GM12801 (cell line): ENCODE data around the gene NPAS3.

Experiments used
- TF ChIP-seq, protein P1 (sequence below): IDR thresholded peaks from one replicate; pipeline ENCODE4 v1.5.1; 2011; ENCODE audit warnings: control low read depth; ENCODE audit not compliant: insufficient read length; ENCODE audit errors: extremely low read depth

The NPAS3 gene

DNA sequence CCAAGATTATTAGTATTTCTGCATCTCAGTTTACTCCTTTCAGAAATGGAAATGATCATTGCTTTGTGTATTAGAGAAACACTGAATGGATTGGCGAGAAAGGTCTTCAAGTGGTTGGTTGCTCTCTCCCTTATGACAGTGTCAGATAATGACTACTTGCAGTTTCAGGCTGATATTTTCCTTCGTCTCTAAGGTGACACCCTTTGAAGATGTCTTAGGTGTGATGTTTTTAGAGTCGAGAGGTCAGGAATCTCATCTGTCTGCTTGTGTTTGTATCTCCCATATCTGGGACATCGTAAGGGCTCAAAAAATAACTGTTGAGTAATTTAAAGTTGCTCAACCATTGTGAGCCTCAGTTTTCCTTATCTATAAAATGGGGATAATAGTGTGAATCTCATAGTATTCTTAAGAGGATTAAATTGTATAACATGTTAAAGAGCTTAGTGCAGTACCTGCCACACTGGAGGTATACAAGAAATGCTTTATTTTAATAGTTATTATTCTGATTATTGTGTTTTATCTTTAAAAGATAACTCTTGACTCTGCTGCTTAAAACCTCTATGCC lies 40.1 kb downstream of the NPAS3 start:
- TF ChIP-seq, protein P1, sequence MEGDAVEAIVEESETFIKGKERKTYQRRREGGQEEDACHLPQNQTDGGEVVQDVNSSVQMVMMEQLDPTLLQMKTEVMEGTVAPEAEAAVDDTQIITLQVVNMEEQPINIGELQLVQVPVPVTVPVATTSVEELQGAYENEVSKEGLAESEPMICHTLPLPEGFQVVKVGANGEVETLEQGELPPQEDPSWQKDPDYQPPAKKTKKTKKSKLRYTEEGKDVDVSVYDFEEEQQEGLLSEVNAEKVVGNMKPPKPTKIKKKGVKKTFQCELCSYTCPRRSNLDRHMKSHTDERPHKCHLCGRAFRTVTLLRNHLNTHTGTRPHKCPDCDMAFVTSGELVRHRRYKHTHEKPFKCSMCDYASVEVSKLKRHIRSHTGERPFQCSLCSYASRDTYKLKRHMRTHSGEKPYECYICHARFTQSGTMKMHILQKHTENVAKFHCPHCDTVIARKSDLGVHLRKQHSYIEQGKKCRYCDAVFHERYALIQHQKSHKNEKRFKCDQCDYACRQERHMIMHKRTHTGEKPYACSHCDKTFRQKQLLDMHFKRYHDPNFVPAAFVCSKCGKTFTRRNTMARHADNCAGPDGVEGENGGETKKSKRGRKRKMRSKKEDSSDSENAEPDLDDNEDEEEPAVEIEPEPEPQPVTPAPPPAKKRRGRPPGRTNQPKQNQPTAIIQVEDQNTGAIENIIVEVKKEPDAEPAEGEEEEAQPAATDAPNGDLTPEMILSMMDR: no peak

DNA sequence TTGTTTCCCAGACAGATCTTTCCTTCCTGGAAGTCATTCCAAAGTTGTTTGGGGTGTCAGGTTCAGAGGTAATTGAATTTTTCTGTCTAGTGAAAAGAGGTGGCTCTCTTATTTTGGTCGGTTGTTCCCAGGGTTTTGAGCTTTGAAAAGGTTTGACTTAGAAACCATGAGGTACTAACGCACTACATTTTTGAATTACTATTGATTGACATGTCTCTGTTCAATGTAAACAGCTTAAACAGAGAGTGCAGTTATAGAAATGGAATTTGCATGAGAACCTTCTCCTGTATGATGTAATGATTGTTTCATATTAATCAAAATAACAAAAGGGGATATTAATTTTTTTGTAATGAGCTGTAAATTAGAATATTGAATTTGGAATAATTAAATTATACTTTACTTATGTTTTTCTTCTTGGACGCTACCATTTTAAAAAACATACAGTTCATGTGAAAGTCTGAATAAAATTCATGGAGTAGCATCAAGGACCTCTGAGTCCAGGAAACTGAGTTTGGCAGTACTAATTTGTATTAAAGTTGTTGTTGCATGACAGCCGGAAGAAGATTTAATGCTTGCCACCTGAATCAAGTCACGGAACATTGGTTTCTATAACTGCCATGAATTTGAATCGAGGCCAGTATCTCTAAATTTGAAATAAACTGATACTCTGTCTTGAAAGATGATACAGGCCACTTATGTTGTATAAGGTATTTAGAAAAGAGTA lies 41.7 kb downstream of the NPAS3 start:
- TF ChIP-seq, protein P1: no peak

DNA sequence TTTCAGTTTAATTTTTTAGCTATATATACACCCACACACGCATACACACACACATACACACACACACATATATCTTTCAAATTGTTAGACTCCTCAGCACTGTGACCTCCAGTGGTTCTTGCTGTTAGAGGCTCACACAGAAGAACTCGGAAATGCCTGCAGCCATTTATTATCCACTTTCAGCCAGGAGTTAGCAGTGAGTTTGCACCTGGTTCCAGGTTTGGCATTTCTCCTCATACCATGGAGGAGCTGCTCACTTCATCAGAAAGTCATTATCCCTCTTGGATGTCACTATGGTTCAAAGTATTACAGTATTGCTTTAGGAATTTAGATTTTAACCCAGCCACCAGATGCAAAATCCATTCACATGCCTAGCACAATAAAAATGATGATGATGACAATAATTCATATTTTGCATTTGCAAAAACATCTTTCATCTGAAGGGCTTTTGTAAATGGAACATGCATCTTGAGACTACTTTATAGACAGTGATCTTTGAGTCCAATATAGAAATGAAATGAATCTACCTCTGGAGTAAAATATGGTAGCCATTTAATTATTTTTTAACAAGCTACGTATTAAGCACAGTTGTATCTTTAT lies 42.3 kb downstream of the NPAS3 start:
- TF ChIP-seq, protein P1: no peak

DNA sequence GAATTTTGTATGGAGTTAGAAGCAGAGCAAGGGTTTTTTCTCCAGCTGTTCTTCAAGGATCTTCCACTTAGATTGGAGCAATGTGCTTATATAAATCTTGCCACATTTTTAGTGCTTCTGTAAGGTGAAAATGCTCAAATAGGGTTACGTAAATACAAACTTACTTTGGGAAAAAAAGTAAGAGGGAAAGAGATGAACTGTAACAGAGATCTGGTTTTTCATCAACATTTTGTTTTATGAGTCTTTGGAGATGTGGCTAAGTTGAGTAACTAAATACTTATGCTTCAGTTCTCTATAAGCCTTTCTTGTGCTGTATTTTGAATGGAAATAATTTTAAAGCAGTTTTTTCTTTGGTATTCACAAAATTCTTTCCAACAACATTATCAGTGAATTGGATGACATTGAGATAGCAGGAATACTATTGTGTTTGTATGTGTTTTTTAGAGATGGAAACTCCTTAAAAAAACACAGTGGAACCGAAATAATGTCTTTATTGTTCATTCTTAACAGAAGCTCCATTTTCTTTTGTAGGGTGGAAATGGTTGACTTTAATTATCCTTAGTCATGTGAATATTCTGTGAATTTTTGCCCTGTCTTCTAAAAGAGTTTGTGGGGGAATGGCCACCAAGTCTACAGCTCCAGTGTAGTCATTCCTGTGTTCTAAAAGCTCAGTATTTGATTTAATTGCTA lies 45.7 kb downstream of the NPAS3 start:
- TF ChIP-seq, protein P1: no peak

DNA sequence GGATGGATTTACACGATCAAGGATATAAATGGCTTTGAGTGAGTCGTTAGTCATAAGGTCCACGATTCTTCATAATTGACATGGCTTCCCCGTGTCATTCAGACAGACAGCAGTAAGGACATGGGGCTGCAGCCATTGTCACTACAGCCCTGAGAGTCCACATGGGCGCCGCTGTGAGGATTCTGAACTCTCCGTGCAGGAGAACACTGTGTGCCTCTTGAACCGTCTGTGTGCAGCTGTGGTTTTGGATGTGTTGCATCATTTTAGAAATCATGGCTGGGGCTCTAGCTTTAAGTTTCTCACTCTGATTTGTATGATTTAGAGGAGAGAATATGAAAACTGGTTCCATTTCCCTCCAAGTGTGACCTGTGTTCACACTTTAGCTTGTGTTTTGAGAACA lies 47.2 kb downstream of the NPAS3 start:
- TF ChIP-seq, protein P1: no peak

DNA sequence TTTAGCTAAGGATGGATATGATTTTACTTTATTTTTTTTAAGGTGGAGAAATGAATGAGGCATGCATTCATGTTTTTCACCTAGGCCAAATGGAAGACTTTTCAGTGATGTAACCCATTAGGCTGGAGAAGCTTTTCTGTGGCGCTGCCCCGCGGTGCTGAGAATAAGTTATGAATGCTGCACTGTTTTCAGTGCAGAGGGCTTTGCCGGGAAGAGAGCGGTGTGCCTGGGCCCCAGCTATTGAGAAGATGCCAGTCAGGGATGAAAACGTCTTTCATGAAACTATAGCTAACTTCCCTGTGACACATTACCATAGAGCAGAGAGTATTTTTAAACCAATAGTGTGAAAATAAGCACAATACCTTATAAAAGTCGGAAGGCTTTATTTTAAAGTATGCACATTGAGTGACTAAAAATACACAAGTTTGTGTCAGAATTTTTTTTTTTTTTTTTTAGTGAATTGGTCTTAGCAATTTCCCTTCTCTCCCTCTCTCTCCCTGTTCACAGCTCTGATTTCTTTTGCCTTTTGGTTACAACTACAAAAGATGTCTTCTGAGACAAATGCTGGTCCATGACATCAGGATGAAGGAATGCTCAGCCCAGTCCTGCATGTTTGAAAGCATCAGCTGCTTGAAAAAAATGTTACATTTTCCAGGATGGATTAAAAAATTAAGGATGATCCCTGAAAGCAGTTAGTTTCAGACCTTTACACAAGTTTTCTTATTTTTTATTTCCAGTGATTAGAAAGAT lies 48.3 kb downstream of the NPAS3 start:
- TF ChIP-seq, protein P1: no peak

DNA sequence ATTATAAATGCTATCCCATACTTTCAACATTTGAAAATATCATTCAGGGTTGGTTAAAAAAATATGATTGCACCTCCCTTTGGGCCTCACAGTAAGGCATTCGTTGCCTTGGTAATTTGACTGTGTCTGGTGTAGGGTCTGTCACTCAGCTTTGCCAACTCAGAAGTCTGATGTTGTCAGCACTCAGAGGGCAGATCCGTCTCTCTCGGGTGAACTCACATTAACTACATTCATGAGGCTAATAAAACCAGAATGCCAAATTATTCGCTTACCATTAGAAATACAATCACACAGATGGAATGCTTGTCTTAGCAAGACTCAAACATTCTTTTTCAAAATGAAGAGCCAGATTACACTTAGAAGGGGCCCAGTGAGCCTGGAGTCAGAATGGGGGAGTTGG lies 53.0 kb downstream of the NPAS3 start:
- TF ChIP-seq, protein P1: no peak
